GM19372 (cell line): ENCODE data around the gene WNT3A.

ENCODE experiments used
- ATAC-seq: cut with Tn5 transposase; IDR thresholded peaks from one replicate; pipeline ENCODE4 v1.9.1; 2021; ENCODE audit warnings: mild to moderate bottlenecking, low read depth, moderate library complexity; ENCODE audit not compliant: unreplicated experiment

WNT3A gene

DNA sequence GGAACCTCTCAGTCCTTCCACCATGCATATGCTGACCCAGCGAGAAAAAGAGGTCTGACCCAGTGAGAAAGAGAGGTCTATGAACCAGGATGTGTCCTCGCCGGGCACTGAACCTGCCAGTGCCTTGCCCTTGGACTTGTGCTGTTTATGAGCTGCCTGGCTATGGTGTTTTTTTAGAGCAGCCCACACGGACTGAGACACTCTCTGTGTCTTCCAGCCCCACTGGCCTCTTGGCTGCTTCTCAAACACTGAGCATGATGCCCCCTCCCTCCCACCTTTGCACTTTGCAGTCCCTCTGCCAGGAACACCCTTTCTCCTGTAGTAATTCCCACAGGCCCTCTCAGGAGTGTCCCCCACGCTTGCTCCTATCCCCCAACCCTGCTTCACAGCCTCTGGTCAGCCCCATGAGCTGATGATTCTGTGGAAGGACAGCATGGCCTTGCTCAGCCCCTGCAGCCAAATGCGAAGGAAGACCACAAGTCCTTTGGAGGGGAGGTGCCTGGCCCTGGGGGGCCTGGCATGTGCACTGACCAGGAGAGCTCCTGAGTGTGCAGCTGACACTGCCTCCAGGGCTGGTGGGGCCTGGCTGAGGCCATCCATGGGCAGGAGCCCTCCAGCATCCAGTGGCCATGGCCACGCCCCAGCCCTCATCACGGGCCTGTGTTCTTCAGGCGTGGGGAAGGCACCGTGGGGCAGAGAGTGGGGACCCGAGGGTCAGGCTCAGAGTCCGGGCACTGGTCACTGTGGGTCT, 23.8 kb downstream of the WNT3A start:
- no peak for ATAC-seq

DNA sequence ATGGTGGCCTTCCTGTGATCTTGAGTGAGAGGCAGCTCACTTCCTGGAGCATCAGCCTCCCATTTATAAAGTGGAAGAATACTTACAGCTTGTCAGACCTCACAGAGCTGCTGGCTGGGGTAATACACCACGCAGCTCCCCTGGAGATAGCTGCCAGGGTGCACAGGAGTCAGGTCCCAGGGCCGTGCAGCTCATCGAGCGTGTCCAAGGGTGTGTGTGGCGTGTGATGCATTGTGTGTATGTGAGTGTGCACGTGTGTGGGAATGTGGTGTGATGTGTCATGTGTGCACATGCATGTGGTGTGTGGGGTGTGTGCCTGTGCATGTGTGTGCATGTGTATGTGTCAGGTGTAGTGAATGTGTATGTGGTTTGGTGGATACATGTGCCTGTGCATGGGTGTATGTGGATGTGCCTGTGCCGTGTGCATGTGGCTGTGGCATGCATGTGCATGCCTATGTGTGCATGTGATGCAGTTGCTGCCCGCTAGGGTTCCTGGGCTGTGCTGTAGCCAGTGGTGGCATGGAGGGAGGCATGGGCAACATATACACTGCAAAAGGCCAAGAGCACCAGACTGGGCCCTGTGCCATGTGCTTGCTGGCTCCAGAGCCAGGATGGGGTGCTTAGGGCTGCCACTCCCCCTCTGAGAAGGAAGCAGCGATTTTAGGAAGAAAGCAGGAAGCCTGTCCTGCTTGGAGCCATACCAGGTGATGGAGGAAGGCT, 24.6 kb downstream of the WNT3A start:
- no peak for ATAC-seq

DNA sequence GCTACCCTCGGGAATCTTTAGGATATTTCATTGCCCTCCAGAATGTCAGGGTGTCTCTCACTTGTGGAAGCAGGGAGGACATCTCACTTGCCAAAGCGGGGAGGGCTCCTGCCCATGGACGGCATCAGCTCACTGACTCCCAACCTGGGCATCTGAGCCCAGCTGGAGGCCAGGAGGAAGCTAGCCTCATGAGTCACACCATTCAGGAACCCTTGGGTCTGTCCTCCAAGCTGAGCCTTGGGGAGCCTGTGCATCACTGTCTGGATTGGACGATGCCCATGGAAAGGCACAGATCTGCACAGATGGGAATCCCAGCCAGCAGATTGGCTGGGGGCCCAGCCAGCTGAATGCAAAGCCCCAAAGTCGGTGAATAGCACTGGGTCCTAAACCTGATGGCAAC, 25.2 kb downstream of the WNT3A start:
- no peak for ATAC-seq

DNA sequence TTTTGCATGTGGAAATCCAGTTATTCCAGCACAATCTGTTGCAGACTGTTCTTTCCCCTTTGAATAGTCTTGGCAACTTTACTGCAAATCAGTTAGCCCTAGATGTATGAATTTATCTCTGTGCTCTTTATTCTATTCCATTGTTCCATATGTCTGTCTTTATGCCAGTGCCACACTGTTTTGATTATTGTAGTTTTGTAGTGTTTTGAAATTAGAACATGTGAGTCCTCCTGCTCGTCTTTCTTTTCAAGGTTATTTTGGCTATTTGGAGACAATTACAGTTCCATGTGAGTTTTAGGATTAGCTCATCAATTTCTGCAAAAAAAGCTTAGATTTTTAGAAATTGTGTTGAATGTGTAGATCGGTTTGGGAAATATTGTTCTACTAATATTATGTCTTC, 26.6 kb downstream of the WNT3A start:
- no peak for ATAC-seq

DNA sequence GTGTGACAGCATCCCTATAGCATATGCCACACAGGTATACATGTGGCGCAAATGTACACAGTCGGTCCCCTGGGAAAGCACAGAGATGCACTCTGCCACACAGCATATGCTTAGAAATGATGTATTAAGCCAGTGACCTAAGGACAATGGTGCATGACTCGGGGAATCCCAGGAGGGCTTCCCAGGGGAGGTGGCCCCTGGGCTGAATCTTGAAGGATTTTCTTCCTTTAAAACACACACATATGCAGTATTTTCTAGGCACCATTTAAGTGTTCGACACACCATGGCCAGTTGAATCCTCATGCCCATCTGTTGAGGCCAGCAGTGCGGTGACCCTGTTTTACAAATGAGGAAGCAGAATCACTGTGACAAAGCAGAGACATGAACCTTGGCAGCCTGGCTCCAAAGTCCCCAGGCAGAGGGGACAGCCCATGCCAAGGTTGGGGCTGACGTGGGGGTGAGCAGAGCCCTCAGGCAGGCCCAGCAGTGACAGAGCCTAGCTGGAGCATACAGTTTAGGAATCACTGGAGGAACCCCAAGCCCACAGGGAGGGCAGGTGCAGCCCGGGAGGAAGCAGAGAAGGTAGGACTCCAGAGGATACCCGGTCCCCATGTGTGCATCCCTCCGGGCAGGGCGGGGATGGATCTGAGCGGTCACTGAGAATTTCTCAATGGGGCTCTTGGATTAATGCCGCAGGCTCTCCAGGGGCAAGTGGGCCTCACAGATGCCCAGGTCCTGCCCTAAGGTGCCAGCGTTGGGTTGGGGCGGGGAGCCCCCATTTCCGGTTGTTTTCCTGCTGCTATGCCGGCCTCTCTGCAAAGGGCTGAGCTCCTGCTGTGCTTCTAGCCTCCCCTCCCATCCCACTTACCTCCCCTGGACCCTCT, 28.4 kb downstream of the WNT3A start:
- no peak for ATAC-seq

DNA sequence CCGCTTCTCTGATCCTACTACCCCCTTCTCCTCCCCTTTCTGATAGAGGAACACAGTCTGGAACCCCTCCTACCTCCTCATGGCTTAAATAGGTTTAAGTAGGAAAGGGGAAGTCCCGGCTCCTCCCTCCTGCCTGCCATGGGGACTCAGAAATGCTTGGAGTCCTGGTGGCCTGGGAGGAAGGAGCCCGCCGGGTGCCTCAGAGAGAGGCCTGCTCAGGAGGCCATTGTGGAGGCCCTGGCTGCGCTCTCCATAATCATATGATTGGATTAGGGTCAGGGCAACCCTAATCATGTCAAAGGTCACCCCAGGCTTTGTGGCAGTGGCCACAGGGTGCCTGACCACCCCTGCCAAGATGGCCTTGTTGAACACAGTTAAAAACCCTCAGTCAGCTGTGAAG, 29.0 kb downstream of the WNT3A start:
- ATAC-seq: no peak

DNA sequence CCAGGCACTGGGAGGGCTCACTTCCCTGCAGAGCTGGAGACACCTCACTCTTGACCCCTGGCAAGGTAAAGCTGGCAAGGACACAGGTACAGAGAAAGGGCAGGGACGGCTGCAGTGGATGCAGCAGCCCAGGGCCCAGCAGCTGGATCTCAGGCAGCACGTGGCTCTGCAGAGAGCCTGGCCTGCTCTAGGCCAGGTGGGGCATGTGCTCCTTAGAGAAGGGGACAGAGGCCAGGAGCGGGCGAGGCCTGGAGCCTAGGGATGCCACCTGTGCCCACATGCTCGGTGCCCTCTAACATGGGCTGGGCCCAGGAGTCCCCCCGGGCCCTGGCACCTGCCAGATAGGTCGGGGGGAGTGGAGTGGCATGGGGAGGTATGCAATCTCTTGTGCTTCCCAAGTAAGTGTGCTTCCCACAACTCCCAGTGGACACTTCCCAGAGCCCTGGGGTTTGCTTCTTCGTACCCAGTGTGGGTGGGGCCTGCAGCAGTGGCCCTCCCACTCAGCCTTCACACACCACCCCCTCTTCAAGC, 30.0 kb downstream of the WNT3A start:
- ATAC-seq: no peak

DNA sequence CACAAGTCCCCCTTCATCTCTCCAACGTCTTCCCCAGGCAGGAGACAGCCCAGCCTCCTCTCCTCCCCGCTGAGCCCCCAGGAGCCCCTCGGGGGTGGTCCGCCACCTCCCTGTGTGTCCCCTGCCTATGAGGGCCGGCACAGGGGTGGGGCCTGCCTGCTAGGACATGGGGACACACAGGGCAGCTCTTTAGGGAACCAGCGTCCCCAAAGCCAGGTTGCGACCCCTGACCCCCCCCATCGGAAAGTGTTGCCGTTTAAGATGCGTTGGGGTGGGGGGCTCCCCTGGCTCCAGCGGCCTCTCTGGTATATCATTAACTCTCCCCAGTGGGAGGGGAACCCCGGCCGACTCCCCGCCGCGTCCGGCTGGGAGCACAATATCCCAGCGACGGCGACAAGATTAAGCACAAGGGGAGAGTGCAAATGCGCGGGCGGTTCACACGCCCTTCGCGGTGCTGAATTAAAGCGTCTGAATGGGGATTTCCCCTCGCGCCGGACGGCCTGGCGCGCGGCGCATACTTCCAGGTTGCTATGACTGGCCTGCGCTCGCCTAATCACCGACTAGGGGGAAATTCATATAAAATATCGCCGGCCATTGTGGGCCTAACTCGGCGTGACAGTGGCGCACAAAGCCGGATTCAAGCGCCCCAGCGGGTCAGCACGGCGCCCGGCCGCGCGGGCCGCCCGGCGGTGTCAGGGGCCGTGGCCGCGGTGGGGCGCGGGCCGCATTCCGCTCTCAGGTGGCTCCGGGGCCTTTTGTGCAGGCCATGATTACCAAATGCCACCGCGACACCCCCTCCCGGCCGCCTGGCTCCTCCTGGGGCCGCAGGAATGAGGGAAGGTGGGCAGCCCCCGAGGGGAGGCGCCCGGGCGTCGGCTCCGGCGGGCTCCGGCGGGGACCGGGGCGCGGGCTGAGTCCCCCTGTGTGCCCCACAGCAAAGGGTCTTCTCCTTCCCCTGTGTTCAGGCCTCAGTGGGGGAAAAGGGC, 30.9 kb downstream of the WNT3A start:
- ATAC-seq: peak; percentile 99

DNA sequence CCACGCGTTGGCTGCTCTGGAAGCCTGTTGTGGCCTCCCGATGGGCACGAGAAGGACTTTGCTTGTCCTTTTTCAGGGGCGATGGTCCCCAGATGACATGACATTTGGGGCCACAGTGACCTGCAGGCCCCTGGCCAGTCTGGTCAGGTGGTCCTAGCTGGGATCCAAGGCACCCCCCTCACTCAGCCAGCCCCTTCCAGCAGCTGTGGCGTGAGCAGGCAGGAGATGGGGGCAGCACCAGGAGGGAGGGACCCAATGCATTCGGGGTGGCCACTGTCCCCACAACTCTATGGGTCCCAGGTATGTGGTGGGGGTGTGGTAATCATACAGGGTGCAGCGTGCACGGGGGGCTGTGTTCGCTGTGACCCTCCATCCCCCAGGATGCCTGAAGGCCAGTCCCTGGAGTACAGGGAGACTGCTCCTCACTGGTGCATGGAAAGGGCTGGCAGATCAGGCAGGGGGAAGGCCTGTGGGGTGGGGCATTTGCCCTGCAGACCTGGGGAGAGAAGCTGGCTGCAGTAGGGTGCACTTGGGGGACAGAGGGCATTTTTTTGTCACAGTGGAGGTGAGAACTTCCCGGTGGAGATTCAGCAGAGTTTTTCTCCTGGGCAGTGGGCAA, 31.7 kb downstream of the WNT3A start:
- ATAC-seq: no peak

DNA sequence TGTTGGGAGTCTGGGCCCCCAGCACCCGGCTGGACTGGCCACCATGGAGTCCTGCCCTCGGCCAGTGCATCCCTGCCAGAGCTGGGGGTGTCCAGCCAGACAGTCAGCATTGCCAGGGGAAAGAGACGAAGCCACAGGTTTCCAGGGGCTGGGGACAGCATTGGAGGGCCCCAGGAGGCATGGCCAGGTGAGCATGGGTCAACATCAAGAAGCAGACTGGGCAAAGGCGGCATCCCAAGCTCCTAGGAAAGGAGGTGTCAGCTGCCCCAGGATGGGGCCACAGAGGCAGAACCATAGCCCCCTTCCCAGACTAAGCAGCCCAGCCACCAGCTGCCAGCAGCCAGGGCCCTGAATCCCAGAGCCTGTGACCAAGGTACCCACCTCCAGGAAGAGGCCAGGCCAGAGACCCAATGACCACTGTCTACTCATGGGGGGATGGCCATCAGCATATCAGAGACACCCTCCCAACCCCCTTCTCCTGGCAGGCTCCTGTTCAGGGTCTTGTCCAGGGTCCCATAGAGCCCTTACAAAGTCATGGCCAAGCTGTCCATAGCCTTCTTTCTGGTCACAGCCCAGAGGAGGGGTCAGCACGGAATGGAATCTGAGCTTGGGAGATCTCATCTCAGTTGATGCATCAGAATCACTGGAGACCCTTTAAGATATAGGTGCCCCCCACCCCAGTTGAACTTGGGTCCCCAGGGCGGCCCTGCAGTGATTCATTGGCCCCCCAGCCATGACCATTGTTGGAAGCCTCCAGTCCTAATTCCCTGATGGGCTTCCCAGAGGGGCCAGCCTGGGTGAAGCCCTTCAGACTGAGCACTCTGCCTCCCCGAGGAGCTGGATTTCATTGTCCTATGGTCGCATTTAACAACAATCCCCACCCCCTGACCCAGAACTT, 32.5 kb downstream of the WNT3A start:
- ATAC-seq: no peak

DNA sequence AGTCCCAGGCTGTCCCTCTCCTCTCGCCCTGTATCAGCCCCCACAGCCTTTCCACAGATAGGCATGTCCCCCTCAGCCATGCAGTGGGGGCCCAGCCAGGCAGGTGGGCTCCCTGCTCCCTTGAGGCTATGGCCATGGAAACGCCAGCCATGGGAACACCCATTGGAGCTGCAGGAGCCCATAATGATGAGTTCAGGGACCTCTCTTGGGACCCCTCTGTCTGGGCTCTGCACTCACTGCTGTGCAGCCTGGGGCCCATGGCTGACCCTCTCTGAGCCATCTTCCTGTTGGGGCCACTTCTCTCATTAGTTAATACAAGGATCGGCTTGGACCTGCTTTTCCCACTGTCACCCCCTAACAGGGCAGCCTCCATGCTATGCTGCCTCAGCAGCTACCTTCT, 33.2 kb downstream of the WNT3A start:
- no peak for ATAC-seq

DNA sequence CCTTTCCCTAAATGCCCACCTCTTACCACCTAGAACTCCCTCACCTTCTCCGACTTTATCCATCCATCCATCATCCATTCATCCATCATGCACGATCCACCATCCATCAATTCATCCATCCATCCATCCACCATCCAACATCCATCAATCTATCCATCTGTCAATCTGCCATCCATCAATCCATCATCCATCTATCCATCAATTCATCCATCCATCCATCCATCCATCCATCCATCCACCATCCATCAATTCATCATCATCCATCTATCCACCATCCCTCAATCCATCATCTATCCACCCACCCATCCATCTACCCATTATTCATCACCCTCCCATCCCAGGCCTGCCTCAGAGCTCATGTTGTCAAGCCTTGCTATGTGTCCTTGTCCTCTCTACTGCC, 34.5 kb downstream of the WNT3A start:
- ATAC-seq: no peak

DNA sequence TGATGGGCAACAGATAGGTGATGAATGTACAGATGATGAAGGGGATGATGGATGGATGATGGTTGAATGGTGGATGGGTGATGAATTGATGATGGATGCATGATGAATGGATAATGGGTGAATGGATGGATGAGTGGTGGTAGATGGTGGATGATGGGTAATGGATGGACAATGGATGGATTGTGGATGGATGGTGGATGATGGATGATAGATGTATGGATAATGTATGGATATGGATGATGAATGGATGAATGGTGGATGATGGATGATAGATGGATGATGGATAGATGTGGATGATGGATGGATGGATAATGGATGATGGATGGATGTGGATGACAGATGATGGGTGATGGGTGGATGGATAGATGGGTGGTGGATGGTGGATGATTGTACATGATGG, 35.7 kb downstream of the WNT3A start:
- ATAC-seq: no peak

DNA sequence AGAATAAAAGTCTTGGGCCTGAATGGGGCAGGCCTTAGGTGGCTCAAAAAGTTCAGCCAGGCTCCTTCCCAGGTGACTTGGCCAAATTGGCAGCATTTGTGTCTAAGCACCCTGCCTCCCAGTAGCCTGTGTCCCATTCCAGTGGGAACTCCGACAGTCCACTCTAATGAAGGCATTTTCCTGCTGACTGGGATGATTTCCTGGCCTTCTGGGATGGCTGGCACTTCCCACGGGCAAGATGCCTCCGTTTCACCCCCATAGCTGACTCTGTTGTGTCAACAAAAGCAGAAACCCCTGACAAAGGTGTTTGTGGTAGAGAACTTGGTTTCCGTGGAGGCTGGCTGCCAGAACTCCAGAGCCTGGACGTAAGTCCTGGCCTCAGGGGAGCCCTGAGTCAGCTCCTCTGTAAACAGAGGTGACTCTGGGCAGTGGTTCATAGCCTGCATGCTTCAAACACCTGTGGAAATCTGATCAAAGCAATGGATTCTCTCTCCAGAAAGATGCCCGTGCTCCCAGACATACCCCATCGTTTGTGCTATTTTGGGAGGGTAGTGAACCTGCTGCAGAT, 36.6 kb downstream of the WNT3A start:
- no peak for ATAC-seq

DNA sequence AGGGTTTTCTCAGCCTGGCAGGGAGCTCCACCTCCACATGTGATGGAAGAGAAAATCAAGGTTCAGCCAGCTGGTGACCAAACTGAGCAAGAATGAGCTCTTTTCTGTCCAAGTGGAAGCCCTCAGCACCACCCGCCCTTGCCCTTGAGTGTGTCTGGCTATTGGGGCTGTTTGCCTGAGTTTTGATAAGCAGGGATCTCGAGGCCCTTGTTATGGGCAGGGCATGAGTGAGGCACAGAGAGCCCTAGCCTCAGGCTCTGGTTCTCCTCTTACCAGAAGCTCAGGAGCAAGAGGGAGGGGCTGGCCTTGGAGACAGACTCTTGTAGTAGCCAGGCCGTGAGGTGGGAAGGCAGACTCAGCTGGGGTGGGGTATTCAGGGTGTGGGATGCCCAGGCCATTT, 38.2 kb downstream of the WNT3A start:
- no peak for ATAC-seq

DNA sequence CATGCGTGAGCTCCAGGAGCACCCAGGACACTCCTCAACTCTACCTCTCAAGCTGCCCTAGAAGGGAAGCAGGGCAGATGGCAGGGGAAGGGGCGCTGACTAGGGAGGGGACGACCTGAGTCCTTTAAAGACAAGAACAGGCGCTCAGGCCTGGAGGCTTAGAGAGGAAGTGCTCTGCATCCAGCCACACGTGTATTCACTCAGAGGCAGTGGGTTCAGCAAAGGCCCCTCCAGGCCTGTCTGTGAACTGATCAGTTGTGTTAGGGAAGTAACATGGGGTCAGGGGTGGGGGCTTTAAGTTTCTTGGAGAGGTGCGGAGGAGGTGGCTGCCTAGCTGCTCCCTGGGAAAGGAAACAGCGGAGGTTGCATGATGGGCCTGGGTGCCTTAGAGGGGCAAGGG, 38.6 kb downstream of the WNT3A start:
- no peak for ATAC-seq

DNA sequence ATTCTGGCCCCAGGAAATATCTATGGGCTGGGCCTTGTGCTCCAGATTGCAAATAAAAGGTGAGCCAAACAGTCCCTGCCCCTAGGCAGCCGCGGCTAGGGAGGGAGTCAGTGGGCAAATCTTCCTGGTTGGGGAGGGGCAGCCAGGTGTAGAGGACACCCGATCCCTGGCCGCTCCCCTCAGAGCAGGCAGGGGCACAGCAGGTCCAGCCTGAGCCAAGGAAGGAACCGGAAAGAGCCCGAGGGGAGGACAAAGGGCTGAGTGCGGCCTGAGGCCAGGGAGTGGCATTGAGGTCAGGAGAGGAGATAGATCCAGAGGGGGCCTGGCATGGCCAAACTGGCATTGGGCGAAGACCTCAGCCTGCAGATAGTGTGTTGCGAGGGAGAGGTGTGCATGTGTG, 39.1 kb downstream of the WNT3A start:
- no peak for ATAC-seq
